Neural cell (in vitro differentiated cells): Measurements from ENCODE around the gene SEPTIN5.

ENCODE experiments used
- EP300 ChIP-seq: fragments of 450-650 bp; conservative IDR thresholded peaks from 2 replicates; pipeline ENCODE4 v1.6.1; 2014; ENCODE audit warnings: antibody characterized with exemption, mild to moderate bottlenecking, moderate library complexity; ENCODE audit not compliant: poor library complexity, severe bottlenecking
- EZH2 ChIP-seq: fragments of 200-600, 300-800 bp; shearing (Covaris generic), sonication (generic); IDR thresholded peaks from 2 replicates; pipeline ENCODE4 v1.6.1; 2014; ENCODE audit warnings: antibody characterized with exemption, low read length, borderline replicate concordance, mild to moderate bottlenecking; ENCODE audit not compliant: insufficient read depth, poor library complexity, severe bottlenecking
- MXI1 ChIP-seq: fragments of 450-650 bp; conservative IDR thresholded peaks from 2 replicates; pipeline ENCODE4 v1.6.1; 2014; ENCODE audit warnings: antibody characterized with exemption, mild to moderate bottlenecking; ENCODE audit not compliant: poor library complexity, severe bottlenecking
- POLR2AphosphoS5 ChIP-seq: IDR thresholded peaks from 2 replicates; pipeline ENCODE4 v1.6.1; 2012
- TF ChIP-seq, protein P1 (sequence below): fragments of 450-650 bp; IDR thresholded peaks from 2 replicates; pipeline ENCODE4 v1.5.1; 2014; ENCODE audit warnings: antibody characterized with exemption, mild to moderate bottlenecking, moderate library complexity; ENCODE audit not compliant: poor library complexity, severe bottlenecking

DNA sequence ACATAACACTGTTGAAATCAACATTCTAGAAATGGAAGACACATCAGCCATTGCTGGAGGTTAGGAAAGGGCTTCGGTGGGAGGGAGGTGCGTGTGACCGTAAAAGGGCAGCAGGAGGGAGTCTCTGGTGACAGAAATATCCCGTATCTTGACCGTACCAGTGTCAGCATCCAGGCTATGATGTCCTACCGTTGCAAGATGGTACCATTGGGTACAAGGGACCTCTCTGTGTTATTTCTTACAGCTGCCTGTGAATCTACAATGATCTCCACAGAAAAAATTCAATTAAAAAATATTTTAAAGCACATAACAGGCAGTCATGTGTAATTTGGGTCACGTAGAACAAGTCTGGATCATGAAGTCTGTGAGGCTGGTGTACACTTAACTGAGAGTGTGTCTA, 27.4 kb upstream of the SEPTIN5 start:
- TF ChIP-seq, protein P1, sequence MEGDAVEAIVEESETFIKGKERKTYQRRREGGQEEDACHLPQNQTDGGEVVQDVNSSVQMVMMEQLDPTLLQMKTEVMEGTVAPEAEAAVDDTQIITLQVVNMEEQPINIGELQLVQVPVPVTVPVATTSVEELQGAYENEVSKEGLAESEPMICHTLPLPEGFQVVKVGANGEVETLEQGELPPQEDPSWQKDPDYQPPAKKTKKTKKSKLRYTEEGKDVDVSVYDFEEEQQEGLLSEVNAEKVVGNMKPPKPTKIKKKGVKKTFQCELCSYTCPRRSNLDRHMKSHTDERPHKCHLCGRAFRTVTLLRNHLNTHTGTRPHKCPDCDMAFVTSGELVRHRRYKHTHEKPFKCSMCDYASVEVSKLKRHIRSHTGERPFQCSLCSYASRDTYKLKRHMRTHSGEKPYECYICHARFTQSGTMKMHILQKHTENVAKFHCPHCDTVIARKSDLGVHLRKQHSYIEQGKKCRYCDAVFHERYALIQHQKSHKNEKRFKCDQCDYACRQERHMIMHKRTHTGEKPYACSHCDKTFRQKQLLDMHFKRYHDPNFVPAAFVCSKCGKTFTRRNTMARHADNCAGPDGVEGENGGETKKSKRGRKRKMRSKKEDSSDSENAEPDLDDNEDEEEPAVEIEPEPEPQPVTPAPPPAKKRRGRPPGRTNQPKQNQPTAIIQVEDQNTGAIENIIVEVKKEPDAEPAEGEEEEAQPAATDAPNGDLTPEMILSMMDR, result no peak
- TF ChIP-seq MXI1, result no peak
- TF ChIP-seq EP300, result no peak
- TF ChIP-seq POLR2AphosphoS5, result no peak
- no peak for TF ChIP-seq EZH2
